Testis (tissue), 3 donors: ENCODE results near the gene ADAM15. TPM values are rescaled to one million over a fixed set of nuclear protein-coding genes. Genes with fewer than 3 reads are reported as not detected.

Source experiments
- DNase-seq: peaks from one replicate; pipeline ENCODE4 v3.0.0-alpha.2; 2019
- H3K27ac ChIP-seq, 2 donors: fragments of 200-600 bp; sonication (generic); one replicate each; pipeline ENCODE4 v1.5.1; 2019
- H3K27me3 ChIP-seq: fragments of 200-600 bp; sonication (generic); one replicate; pipeline ENCODE4 v1.5.1; 2019
- H3K36me3 ChIP-seq: fragments of 200-600 bp; sonication (generic); one replicate; pipeline ENCODE4 v1.5.1; 2017; ENCODE audit warnings: low read depth; ENCODE audit errors: missing control alignments
- H3K4me1 ChIP-seq: fragments of 200-600 bp; sonication (generic); one replicate; pipeline ENCODE4 v1.5.1; 2019
- H3K4me3 ChIP-seq, 2 donors: fragments of 200-600 bp; sonication (generic); one replicate each; pipeline ENCODE4 v1.5.1; 2017 to 2019
- H3K9me3 ChIP-seq: fragments of 200-600 bp; sonication (generic); one replicate; pipeline ENCODE4 v1.5.1; 2017
- CTCF ChIP-seq, 3 experiments: fragments of 450-650 bp in 2 of 3; fragments of 200-600 bp in 1 of 3; sonication (generic) in 1 of 3; IDR thresholded peaks; one replicate each; pipeline ENCODE4 v1.5.1; 2016 to 2019; ENCODE audit warnings: antibody characterized with exemption in 3 of 3, mild to moderate bottlenecking in 2 of 3, moderate library complexity in 1 of 3
- POLR2A ChIP-seq: fragments of 450-650 bp; IDR thresholded peaks from one replicate; pipeline ENCODE4 v1.6.1; 2017; ENCODE audit warnings: antibody characterized with exemption, mild to moderate bottlenecking, moderate library complexity
- WGBS, 2 donors: methylation state at CpG; one replicate each; pipeline ENCODE4 v1.1.5; 2018; 5-methylcytosine and 5-hydroxymethylcytosine counted together
- intact Hi-C: fragments of 100-400 bp; cut with DNase I; formaldehyde crosslinking; loops from one replicate; pipeline ENCODE4 v1.15.1; 2023; ENCODE audit warnings: low total_unique reads
- polyA plus RNA-seq: library from polyadenylated mRNA; stranded (reverse); fragments of 350-450 nt; fragmentation: Illumina TruSeq; extraction: RNeasy Lipid Tissue Mini Kit (QIAGEN cat#74804); gene quantifications from one replicate; pipeline ENCODE4 v1.2.3, GENCODE V29; 2014; ENCODE audit warnings: low read depth, low replicate concordance; ENCODE audit not compliant: insufficient read depth
- total RNA-seq, 2 donors: library from RNA; depleted of rRNA; stranded (reverse); fragments of >200 nt; gene quantifications; one replicate each; pipeline ENCODE4 v1.2.3, GENCODE V29; 2016

The ADAM15 gene
- total and polyA plus RNA-seq, 3 donors from 2014 or later = 30.7 to 42.6 (median 34.5) TPM

- intact Hi-C loops = no loop called here
- TF ChIP-seq POLR2A (no peak), CTCF (IDR thresholded peaks at IDR 0.05) (peak in 2 of 3 experiments; percentile 53 to 55)
- no peak overlapping the region for H3K27ac ChIP-seq
- no peaks in the 10 kb centered on the region for H3K9me3 ChIP-seq
- H3K4me3 ChIP-seq = no peak overlapping the region
- 78 to 80% methylated on average over 7 of the region's 7 CpGs for WGBS, 2 donors
- peaks cover 5% of the 10 kb centered on the region for H3K4me1 ChIP-seq
- no peaks in the 10 kb centered on the region for H3K36me3 ChIP-seq
- no peaks in the 10 kb centered on the region for H3K27me3 ChIP-seq
- peak; percentile 85 for DNase-seq
Observed at GRCh38 chr1:155044812-155045657, 6.1 kb upstream of the ADAM15 start.

- TF ChIP-seq CTCF (IDR thresholded peaks at IDR 0.05) = no peak
- TF ChIP-seq POLR2A = no peak
Observed at GRCh38 chr1:155048449-155049334, 2.4 kb upstream of the ADAM15 start.

GRCh38 chr1:155049651-155050559 lies 1.2 kb upstream of the ADAM15 start:
- 16 to 33% methylated on average over 4 to 10 of the region's 10 CpGs for WGBS, 2 donors

More at GRCh38 chr1:155048449-155049334, 2.4 kb upstream of the ADAM15 start:
- intact Hi-C loops = no loop called here
- no peak for DNase-seq
- no peaks in the 10 kb centered on the region for H3K27me3 ChIP-seq
- H3K9me3 ChIP-seq = no peaks in the 10 kb centered on the region
- H3K4me1 ChIP-seq = peaks cover 21% of the 10 kb centered on the region
- H3K27ac ChIP-seq = no peak overlapping the region
- no peak overlapping the region for H3K4me3 ChIP-seq
- no peaks in the 10 kb centered on the region for H3K36me3 ChIP-seq
- WGBS, 2 donors = 87 to 92% methylated on average over 6 to 8 of the region's 8 CpGs

More at GRCh38 chr1:155049651-155050559, 1.2 kb upstream of the ADAM15 start:
- DNase-seq = no peak
- intact Hi-C loops = no loop called here
- Histone ChIP-seq H3K27me3 (no peaks in the 10 kb centered on the region), H3K4me1 (peaks cover 21% of the 10 kb centered on the region), H3K4me3 (peak overlapping the region; percentile 67 to 82), H3K36me3 (no peaks in the 10 kb centered on the region), H3K9me3 (no peaks in the 10 kb centered on the region), H3K27ac (peak overlapping the region; percentile 73 to 88)
- no peak for TF ChIP-seq POLR2A
- no peak for TF ChIP-seq CTCF (IDR thresholded peaks at IDR 0.05)
